Breast epithelium (tissue), 4 donors: ENCODE measurements around the gene BRINP1. TPM values are rescaled to one million over a fixed set of nuclear protein-coding genes. Genes with fewer than 3 reads are reported as not detected.

ENCODE experiments used
- DNase-seq, 2 donors: peaks; one replicate each; pipeline ENCODE4 v3.0.0-alpha.2; 2019; ENCODE audit warnings: low spot score in 2 of 2
- H3K27ac ChIP-seq, 2 donors: fragments of 200-600 bp; sonication (generic) in 1 of 2; one replicate each; pipeline ENCODE4 v1.5.1; 2016 to 2019; ENCODE audit warnings: mild to moderate bottlenecking in 1 of 2
- H3K27me3 ChIP-seq, 2 donors: fragments of 200-600 bp; sonication (generic) in 1 of 2; one replicate each; pipeline versions ENCODE4 v1.5.1 to v1.6.0; 2017 to 2019; ENCODE audit warnings: control low read depth in 1 of 2, mild to moderate bottlenecking in 1 of 2
- H3K36me3 ChIP-seq: fragments of 200-600 bp; one replicate; pipeline ENCODE4 v1.5.1; 2019
- H3K4me1 ChIP-seq, 2 donors: fragments of 200-600 bp; sonication (generic); one replicate each; pipeline ENCODE4 v1.5.1; 2016 to 2019; ENCODE audit warnings: control low read depth in 1 of 2
- H3K4me3 ChIP-seq, 3 donors: fragments of 200-600 bp; sonication (generic); 1 replicate in 2 of 3; 2 replicates in 1 of 3; pipeline ENCODE4 v1.5.1; 2016 to 2019; ENCODE audit warnings: mild to moderate bottlenecking in 3 of 3, moderate library complexity in 2 of 3
- H3K9me3 ChIP-seq, 2 donors: fragments of 200-600 bp; sonication (generic) in 1 of 2; one replicate each; pipeline ENCODE4 v1.5.1; 2016 to 2019; ENCODE audit warnings: control low read depth in 1 of 2
- POLR2A ChIP-seq: fragments of 450-650 bp; IDR thresholded peaks from one replicate; pipeline ENCODE4 v1.6.1; 2016; ENCODE audit warnings: antibody characterized with exemption, mild to moderate bottlenecking, moderate library complexity
- POLR2AphosphoS5 ChIP-seq, 3 donors: sonication (generic); formaldehyde crosslinking; IDR thresholded peaks; one replicate each; pipeline ENCODE4 v1.6.1; 2017; ENCODE audit warnings: antibody characterized with exemption in 3 of 3
- intact Hi-C: fragments of 100-400 bp; cut with DNase I; formaldehyde crosslinking; loops from one replicate; pipeline ENCODE4 v1.15.1; 2023; ENCODE audit warnings: low total_unique reads
- total RNA-seq, 3 donors: library from RNA; depleted of rRNA; stranded (reverse); fragments of >200 nt; gene quantifications; one replicate each; pipeline ENCODE4 v1.1.0, GENCODE V29; 2016
- TF ChIP-seq, protein P1 (sequence below), 3 donors: fragments of 450-650 bp; IDR thresholded peaks; one replicate each; pipeline ENCODE4 v1.5.1; 2016 to 2017; ENCODE audit warnings: antibody characterized with exemption in 3 of 3, mild to moderate bottlenecking in 3 of 3, moderate library complexity in 3 of 3

BRINP1 gene
- total RNA-seq, 3 donors from 2014 or later = 8.8 to 27.5 TPM; not detected in 1

DNA sequence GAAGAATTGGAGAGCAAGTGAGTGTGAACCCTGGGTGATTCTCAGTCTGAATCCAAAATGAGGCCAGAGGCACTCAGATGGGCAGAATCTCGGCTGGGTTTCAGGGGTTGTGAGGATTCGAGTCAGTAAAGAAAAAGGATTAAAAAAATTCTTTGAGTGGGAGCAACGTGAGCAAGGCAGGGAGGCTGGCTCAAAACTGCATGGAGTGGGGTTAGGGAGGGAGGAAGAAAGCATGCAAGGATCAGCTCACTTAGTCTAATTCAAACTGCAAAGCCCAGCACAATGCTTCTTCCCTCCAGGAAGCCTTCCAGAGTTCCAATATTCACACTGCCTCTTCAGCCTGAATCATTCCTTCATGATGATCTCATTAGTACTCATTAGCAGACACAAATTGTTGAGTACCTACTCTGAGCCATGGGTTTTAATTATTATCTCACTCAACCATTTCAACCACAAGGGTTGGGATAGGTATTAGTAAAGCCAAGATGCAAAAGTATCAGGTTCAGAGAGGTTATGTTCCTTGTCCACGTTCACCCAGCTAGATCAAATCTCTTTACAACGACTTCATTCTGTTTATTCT is 95.8 kb downstream of the BRINP1 start:
- peaks cover 0 to 8% of the 10 kb centered on the region in 2 donors for H3K4me1 ChIP-seq
- no peak overlapping the region for H3K4me3 ChIP-seq
- no peak for TF ChIP-seq POLR2AphosphoS5 (IDR thresholded peaks at IDR 0.05)
- no peak for TF ChIP-seq POLR2A
- no peaks in the 10 kb centered on the region for H3K36me3 ChIP-seq
- H3K27ac ChIP-seq = peak overlapping the region; percentile 8 to 52
- no peaks in the 10 kb centered on the region for H3K9me3 ChIP-seq
- no peaks in the 10 kb centered on the region for H3K27me3 ChIP-seq
- DNase-seq = no peak
- intact Hi-C loops = loop anchor here (10.0 kb wide), 1 partner anchor 1739 kb away; no protein-coding TSS in a partner anchor

DNA sequence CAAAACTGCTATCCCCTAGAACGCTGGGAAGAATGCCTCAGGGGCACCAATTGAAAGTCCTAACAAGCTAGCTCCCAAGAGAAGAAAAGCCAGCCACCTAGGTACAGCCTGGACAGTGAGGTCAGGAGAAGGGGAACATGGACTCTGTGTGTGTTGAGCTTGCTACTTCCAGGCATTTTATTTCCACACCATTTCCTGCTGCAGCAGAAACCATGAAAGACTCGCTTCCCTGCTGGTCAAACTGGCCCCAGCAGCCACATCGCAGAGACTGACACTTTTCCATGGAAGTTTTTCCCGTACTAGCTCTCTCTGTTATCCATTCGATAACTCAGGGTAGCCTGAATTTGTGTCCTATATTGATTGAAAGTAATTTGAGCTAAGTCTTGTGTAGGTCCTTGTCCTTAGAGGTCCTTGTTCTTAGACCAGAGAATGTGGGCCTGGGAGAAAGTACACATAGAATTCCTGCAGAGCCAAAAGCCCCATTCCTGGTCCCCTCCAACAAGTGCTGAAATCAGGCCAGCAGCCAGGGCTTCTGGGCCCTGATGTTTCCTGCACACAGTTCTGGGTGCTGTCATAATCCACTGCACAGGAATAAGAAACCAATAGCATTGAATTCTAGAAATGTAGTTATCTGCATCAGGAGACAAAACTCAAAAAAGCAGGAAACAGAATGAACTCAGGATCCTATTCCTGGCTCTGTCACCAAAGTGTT is 96.6 kb downstream of the BRINP1 start:
- Histone ChIP-seq H3K4me3 (no peak overlapping the region), H3K27me3 (no peaks in the 10 kb centered on the region), H3K36me3 (no peaks in the 10 kb centered on the region), H3K27ac (peak overlapping the region; percentile 0 to 52), H3K4me1 (peaks cover 0 to 8% of the 10 kb centered on the region in 2 donors), H3K9me3 (no peaks in the 10 kb centered on the region)
- no peak for DNase-seq
- intact Hi-C loops = loop anchor here (10.0 kb wide), 1 partner anchor 1738 kb away; no protein-coding TSS in a partner anchor
- TF ChIP-seq, protein P1, sequence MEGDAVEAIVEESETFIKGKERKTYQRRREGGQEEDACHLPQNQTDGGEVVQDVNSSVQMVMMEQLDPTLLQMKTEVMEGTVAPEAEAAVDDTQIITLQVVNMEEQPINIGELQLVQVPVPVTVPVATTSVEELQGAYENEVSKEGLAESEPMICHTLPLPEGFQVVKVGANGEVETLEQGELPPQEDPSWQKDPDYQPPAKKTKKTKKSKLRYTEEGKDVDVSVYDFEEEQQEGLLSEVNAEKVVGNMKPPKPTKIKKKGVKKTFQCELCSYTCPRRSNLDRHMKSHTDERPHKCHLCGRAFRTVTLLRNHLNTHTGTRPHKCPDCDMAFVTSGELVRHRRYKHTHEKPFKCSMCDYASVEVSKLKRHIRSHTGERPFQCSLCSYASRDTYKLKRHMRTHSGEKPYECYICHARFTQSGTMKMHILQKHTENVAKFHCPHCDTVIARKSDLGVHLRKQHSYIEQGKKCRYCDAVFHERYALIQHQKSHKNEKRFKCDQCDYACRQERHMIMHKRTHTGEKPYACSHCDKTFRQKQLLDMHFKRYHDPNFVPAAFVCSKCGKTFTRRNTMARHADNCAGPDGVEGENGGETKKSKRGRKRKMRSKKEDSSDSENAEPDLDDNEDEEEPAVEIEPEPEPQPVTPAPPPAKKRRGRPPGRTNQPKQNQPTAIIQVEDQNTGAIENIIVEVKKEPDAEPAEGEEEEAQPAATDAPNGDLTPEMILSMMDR (IDR thresholded peaks at IDR 0.05) = no peak
- TF ChIP-seq POLR2A (no peak), POLR2AphosphoS5 (IDR thresholded peaks at IDR 0.05) (no peak)

DNA sequence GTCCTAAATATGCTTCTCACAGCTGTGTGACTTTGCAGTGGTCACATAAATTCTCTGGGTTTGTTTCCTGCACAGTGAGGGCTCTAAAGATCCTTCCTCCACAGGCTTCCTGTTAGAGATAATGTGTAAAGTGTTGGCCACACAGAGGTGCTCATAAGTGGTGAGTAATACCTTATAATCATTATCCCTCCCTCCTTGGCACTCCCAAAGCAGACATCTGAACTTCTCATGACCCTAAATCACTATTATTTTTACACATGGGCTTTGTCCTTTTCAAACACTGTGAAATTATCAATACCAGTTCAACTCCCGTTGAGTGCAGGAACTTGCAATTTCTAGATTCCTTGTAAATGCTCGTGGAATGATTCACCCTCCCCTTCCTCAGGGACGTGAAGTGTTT is 100.2 kb downstream of the BRINP1 start:
- TF ChIP-seq POLR2A = no peak
- TF ChIP-seq, protein P1 (IDR thresholded peaks at IDR 0.05) = no peak
- no peak for TF ChIP-seq POLR2AphosphoS5 (IDR thresholded peaks at IDR 0.05)
- Histone ChIP-seq H3K36me3 (no peaks in the 10 kb centered on the region), H3K4me3 (no peak overlapping the region), H3K27me3 (no peaks in the 10 kb centered on the region), H3K9me3 (no peaks in the 10 kb centered on the region), H3K4me1 (peaks cover 0 to 8% of the 10 kb centered on the region in 2 donors), H3K27ac (no peak overlapping the region)
- DNase-seq = no peak
- intact Hi-C loops = no loop called here

DNA sequence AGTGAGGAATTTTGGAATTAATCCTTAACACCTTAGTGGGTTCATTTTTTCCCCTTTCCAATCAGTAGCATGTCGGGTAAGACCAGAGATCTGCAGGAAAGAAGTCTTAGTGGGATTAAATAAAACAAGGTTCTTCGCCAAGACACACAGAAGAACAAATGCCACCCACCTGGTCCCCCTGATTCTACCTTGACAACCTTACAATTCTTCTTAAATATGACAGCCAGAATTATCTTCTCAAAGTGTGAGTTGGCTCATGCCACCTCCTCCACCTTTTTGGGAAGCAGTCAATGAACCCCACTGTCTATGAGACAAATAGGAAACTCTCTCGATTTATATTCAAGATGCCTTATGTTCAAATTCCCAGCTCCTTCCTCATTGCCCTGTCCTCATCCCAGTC is 105.1 kb downstream of the BRINP1 start:
- intact Hi-C loops = no loop called here
- TF ChIP-seq POLR2AphosphoS5 (IDR thresholded peaks at IDR 0.05) (no peak), POLR2A (no peak)
- TF ChIP-seq, protein P1 (IDR thresholded peaks at IDR 0.05) = no peak
- Histone ChIP-seq H3K9me3 (no peaks in the 10 kb centered on the region), H3K27ac (peak overlapping the region; percentile 23 to 81), H3K4me3 (no peak overlapping the region), H3K27me3 (no peaks in the 10 kb centered on the region), H3K4me1 (no peaks in the 10 kb centered on the region), H3K36me3 (no peaks in the 10 kb centered on the region)
- no peak for DNase-seq

DNA sequence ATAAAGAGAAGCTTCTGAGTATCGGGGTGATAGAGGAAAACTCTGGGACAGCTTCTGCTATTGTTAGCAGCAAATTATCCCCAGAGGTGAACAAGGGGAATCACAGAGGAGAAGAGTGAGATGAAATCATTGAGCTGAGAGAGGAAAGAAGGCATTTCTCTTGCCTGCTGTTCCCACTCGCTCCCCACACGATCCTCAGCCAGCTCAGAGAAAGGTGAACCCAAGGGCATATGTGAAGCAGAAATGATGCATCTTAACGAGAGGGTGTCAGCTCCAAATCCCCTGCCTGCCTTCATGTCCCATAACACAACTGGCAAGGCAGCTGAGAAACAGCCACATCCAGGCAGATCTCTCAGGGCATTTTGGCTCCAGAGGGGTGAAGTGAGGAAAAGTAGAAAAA is 111.6 kb downstream of the BRINP1 start:
- Histone ChIP-seq H3K27me3 (no peaks in the 10 kb centered on the region), H3K4me1 (no peaks in the 10 kb centered on the region), H3K36me3 (no peaks in the 10 kb centered on the region), H3K9me3 (no peaks in the 10 kb centered on the region), H3K27ac (no peak overlapping the region), H3K4me3 (no peak overlapping the region)
- intact Hi-C loops = no loop called here
- no peak for DNase-seq
- TF ChIP-seq, protein P1 (IDR thresholded peaks at IDR 0.05) = no peak
- TF ChIP-seq POLR2A = no peak
- no peak for TF ChIP-seq POLR2AphosphoS5 (IDR thresholded peaks at IDR 0.05)
